ENCODE results near the gene TOP2A. TPM values are rescaled to one million over a fixed set of nuclear protein-coding genes. Genes with fewer than 3 reads are reported as not detected.
"Not testable (repeated sequence)": the region's sequence is repeated elsewhere in the genome, so short reads cannot be mapped to it uniquely, and the experiment has no call there.

The TOP2A gene
- total and polyA plus RNA-seq, 5 donors from 2014 or later, result 2.1 to 13.2 (median 2.9) TPM

GRCh38 chr17:40409540-40409939 is 8.2 kb downstream of the TOP2A start:
- not testable (repeated sequence) for DNase-seq; H3K27me3 ChIP-seq (ENCODE audit: control insufficient read depth, insufficient read depth, low read length); H3K27ac Mint-ChIP-seq; H3K36me3 ChIP-seq (ENCODE audit: control insufficient read depth, insufficient read depth, low read length); H3K9me3 Mint-ChIP-seq; ATAC-seq (ENCODE audit: low read depth in 2 of 2); H3K36me3 Mint-ChIP-seq; H3K27ac ChIP-seq (ENCODE audit: insufficient read depth, low read length, poor library complexity, severe bottlenecking); H3K27me3 Mint-ChIP-seq; H3K4me3 ChIP-seq (ENCODE audit: low read depth, low read length); H3K9me3 ChIP-seq (ENCODE audit: control insufficient read depth in 2 of 2, low read length in 2 of 2); H3K4me3 Mint-ChIP-seq; H3K4me1 ChIP-seq (ENCODE audit: control insufficient read depth, insufficient read depth, low read length, poor library complexity, severe bottlenecking)
- peaks cover 2 to 27% (median 9%) of the 10 kb centered on the region in 4 donors for H3K4me1 Mint-ChIP-seq

GRCh38 chr17:40407460-40407859 is 10.2 kb downstream of the TOP2A start:
- no peaks in the 10 kb centered on the region for H3K9me3 Mint-ChIP-seq
- no peaks in the 10 kb centered on the region for H3K27me3 ChIP-seq (ENCODE audit: control insufficient read depth, insufficient read depth, low read length)
- no peak overlapping the region for H3K4me3 Mint-ChIP-seq
- H3K36me3 ChIP-seq (ENCODE audit: control insufficient read depth, insufficient read depth, low read length), result no peaks in the 10 kb centered on the region
- H3K4me1 ChIP-seq (ENCODE audit: control insufficient read depth, insufficient read depth, low read length, poor library complexity, severe bottlenecking), result peaks cover 15% of the 10 kb centered on the region
- H3K27ac ChIP-seq (ENCODE audit: insufficient read depth, low read length, poor library complexity, severe bottlenecking), result no peak overlapping the region
- no peak overlapping the region for H3K27ac Mint-ChIP-seq
- no peak overlapping the region for H3K4me3 ChIP-seq (ENCODE audit: low read depth, low read length)
- H3K27me3 Mint-ChIP-seq, result no peaks in the 10 kb centered on the region
- H3K9me3 ChIP-seq (ENCODE audit: control insufficient read depth in 2 of 2, low read length in 2 of 2), result no peaks in the 10 kb centered on the region
- no peak for ATAC-seq (ENCODE audit: low read depth in 2 of 2)
- no peaks in the 10 kb centered on the region for H3K36me3 Mint-ChIP-seq
- no peak for DNase-seq
- peaks cover 10 to 39% (median 23%) of the 10 kb centered on the region in 4 donors for H3K4me1 Mint-ChIP-seq

- Mint-ChIP-seq H3K4me3 (peak overlapping the region in 3 of 4 donors; percentile 29 to 39 (median 38)), H3K27me3 (no peaks in the 10 kb centered on the region), H3K27ac (peak overlapping the region; percentile 43 to 56 (median 52)), H3K9me3 (no peaks in the 10 kb centered on the region), H3K4me1 (peaks cover 17 to 31% (median 29%) of the 10 kb centered on the region in 4 donors), H3K36me3 (no peaks in the 10 kb centered on the region)
- Histone ChIP-seq H3K4me1 (ENCODE audit: control insufficient read depth, insufficient read depth, low read length, poor library complexity, severe bottlenecking) (peaks cover 14% of the 10 kb centered on the region), H3K36me3 (ENCODE audit: control insufficient read depth, insufficient read depth, low read length) (no peaks in the 10 kb centered on the region), H3K9me3 (ENCODE audit: control insufficient read depth in 2 of 2, low read length in 2 of 2) (no peaks in the 10 kb centered on the region), H3K4me3 (ENCODE audit: low read depth, low read length) (peak overlapping the region; percentile 0), H3K27ac (ENCODE audit: insufficient read depth, low read length, poor library complexity, severe bottlenecking) (peak overlapping the region; percentile 25), H3K27me3 (ENCODE audit: control insufficient read depth, insufficient read depth, low read length) (no peaks in the 10 kb centered on the region)
- DNase-seq (no peak), ATAC-seq (ENCODE audit: low read depth in 2 of 2) (no peak)
Measured at GRCh38 chr17:40404003-40404402, 13.7 kb downstream of the TOP2A start.

GRCh38 chr17:40402668-40403067 is 15.0 kb downstream of the TOP2A start:
- peak overlapping the region; percentile 79 for H3K4me3 ChIP-seq (ENCODE audit: low read depth, low read length)
- DNase-seq (peak in 1 of 3 donors; percentile 36), ATAC-seq (ENCODE audit: low read depth in 2 of 2) (peak in 1 of 2 donors; percentile 55)
- no peaks in the 10 kb centered on the region for H3K9me3 Mint-ChIP-seq
- no peaks in the 10 kb centered on the region for H3K9me3 ChIP-seq (ENCODE audit: control insufficient read depth in 2 of 2, low read length in 2 of 2)
- peak overlapping the region; percentile 62 to 74 (median 67) for H3K4me3 Mint-ChIP-seq
- H3K27ac ChIP-seq (ENCODE audit: insufficient read depth, low read length, poor library complexity, severe bottlenecking), result peak overlapping the region; percentile 24
- no peaks in the 10 kb centered on the region for H3K27me3 ChIP-seq (ENCODE audit: control insufficient read depth, insufficient read depth, low read length)
- no peaks in the 10 kb centered on the region for H3K27me3 Mint-ChIP-seq
- no peaks in the 10 kb centered on the region for H3K36me3 ChIP-seq (ENCODE audit: control insufficient read depth, insufficient read depth, low read length)
- H3K36me3 Mint-ChIP-seq, result no peaks in the 10 kb centered on the region
- peaks cover 14% of the 10 kb centered on the region for H3K4me1 ChIP-seq (ENCODE audit: control insufficient read depth, insufficient read depth, low read length, poor library complexity, severe bottlenecking)
- peak overlapping the region; percentile 48 to 76 (median 52) for H3K27ac Mint-ChIP-seq
- peaks cover 17 to 31% (median 29%) of the 10 kb centered on the region in 4 donors for H3K4me1 Mint-ChIP-seq

- peak overlapping the region; percentile 0 for H3K4me3 ChIP-seq (ENCODE audit: low read depth, low read length)
- peaks cover 17 to 34% (median 25%) of the 10 kb centered on the region in 4 donors for H3K4me1 Mint-ChIP-seq
- H3K9me3 Mint-ChIP-seq, result no peaks in the 10 kb centered on the region
- H3K36me3 ChIP-seq (ENCODE audit: control insufficient read depth, insufficient read depth, low read length), result no peaks in the 10 kb centered on the region
- H3K4me3 Mint-ChIP-seq, result no peak overlapping the region
- H3K27me3 ChIP-seq (ENCODE audit: control insufficient read depth, insufficient read depth, low read length), result no peaks in the 10 kb centered on the region
- H3K9me3 ChIP-seq (ENCODE audit: control insufficient read depth in 2 of 2, low read length in 2 of 2), result no peaks in the 10 kb centered on the region
- H3K27ac ChIP-seq (ENCODE audit: insufficient read depth, low read length, poor library complexity, severe bottlenecking), result no peak overlapping the region
- H3K27me3 Mint-ChIP-seq, result no peaks in the 10 kb centered on the region
- H3K4me1 ChIP-seq (ENCODE audit: control insufficient read depth, insufficient read depth, low read length, poor library complexity, severe bottlenecking), result peaks cover 14% of the 10 kb centered on the region
- no peaks in the 10 kb centered on the region for H3K36me3 Mint-ChIP-seq
- H3K27ac Mint-ChIP-seq, result no peak overlapping the region
- DNase-seq (peak in 2 of 3 donors; percentile 64 to 68), ATAC-seq (ENCODE audit: low read depth in 2 of 2) (peak; percentile 57 to 59)
Measured at GRCh38 chr17:40399185-40399584, 18.5 kb downstream of the TOP2A start.

GRCh38 chr17:40386555-40386954 is 31.1 kb downstream of the TOP2A start:
- H3K4me3 ChIP-seq (ENCODE audit: low read depth, low read length); H3K27ac ChIP-seq (ENCODE audit: insufficient read depth, low read length, poor library complexity, severe bottlenecking); H3K36me3 ChIP-seq (ENCODE audit: control insufficient read depth, insufficient read depth, low read length); DNase-seq; H3K4me1 ChIP-seq (ENCODE audit: control insufficient read depth, insufficient read depth, low read length, poor library complexity, severe bottlenecking); ATAC-seq (ENCODE audit: low read depth in 2 of 2); H3K9me3 ChIP-seq (ENCODE audit: control insufficient read depth in 2 of 2, low read length in 2 of 2); H3K27me3 ChIP-seq (ENCODE audit: control insufficient read depth, insufficient read depth, low read length); H3K27me3 Mint-ChIP-seq; H3K9me3 Mint-ChIP-seq; H3K4me3 Mint-ChIP-seq; H3K36me3 Mint-ChIP-seq: not testable (repeated sequence)
- Mint-ChIP-seq H3K4me1 (peaks cover 0 to 13% (median under 1%) of the 10 kb centered on the region in 4 donors), H3K27ac (peak overlapping the region in 1 of 3 donors; percentile 32)

- Mint-ChIP-seq H3K4me3 (no peak overlapping the region), H3K27me3 (no peaks in the 10 kb centered on the region), H3K9me3 (peaks cover 0 to 2% (median 0%) of the 10 kb centered on the region in 7 donors), H3K27ac (no peak overlapping the region), H3K4me1 (peaks cover 0 to 4% (median 0%) of the 10 kb centered on the region in 4 donors), H3K36me3 (no peaks in the 10 kb centered on the region)
- Histone ChIP-seq H3K4me1 (ENCODE audit: control insufficient read depth, insufficient read depth, low read length, poor library complexity, severe bottlenecking) (no peaks in the 10 kb centered on the region), H3K27ac (ENCODE audit: insufficient read depth, low read length, poor library complexity, severe bottlenecking) (no peak overlapping the region), H3K36me3 (ENCODE audit: control insufficient read depth, insufficient read depth, low read length) (no peaks in the 10 kb centered on the region), H3K9me3 (ENCODE audit: control insufficient read depth in 2 of 2, low read length in 2 of 2) (no peaks in the 10 kb centered on the region), H3K4me3 (ENCODE audit: low read depth, low read length) (no peak overlapping the region), H3K27me3 (ENCODE audit: control insufficient read depth, insufficient read depth, low read length) (no peaks in the 10 kb centered on the region)
- ATAC-seq (ENCODE audit: low read depth in 2 of 2) (no peak), DNase-seq (no peak)
Measured at GRCh38 chr17:40382251-40382650, 35.4 kb downstream of the TOP2A start.

- H3K4me3 ChIP-seq (ENCODE audit: low read depth, low read length), result no peak overlapping the region
- Mint-ChIP-seq H3K27ac (no peak overlapping the region), H3K36me3 (no peaks in the 10 kb centered on the region), H3K4me3 (no peak overlapping the region), H3K27me3 (peaks cover 10% of the 10 kb centered on the region), H3K9me3 (no peaks in the 10 kb centered on the region), H3K4me1 (peaks cover 0 to 11% (median 5%) of the 10 kb centered on the region in 4 donors)
- DNase-seq, result no peak
- no peaks in the 10 kb centered on the region for H3K9me3 ChIP-seq (ENCODE audit: control insufficient read depth in 2 of 2, low read length in 2 of 2)
- ATAC-seq (ENCODE audit: low read depth in 2 of 2), result no peak
- no peaks in the 10 kb centered on the region for H3K4me1 ChIP-seq (ENCODE audit: control insufficient read depth, insufficient read depth, low read length, poor library complexity, severe bottlenecking)
- H3K27me3 ChIP-seq (ENCODE audit: control insufficient read depth, insufficient read depth, low read length), result no peaks in the 10 kb centered on the region
- H3K36me3 ChIP-seq (ENCODE audit: control insufficient read depth, insufficient read depth, low read length), result no peaks in the 10 kb centered on the region
- H3K27ac ChIP-seq (ENCODE audit: insufficient read depth, low read length, poor library complexity, severe bottlenecking), result no peak overlapping the region
Measured at GRCh38 chr17:40378966-40379365, 38.7 kb downstream of the TOP2A start.
